ENCODE measurements around the gene ATOH1.

DNA sequence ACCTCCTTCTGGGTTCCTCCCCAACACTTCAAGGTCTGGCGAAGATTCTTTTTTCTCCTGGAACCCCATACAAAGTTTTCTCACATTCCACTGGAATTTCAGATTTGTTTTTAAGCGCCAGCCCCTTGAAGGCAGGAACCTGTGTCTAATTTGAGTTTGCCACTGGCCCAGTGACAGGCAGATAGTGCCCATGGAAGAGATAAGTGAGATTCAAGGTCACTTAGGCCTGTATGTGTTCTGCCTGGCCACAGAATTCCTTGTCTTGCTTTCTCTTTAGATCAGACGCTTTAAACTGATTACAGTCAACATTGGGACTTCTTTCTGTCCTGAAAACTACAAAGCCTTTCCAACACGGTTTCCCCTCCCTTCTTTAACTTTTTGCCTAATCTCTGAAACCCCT lies 11.2 kb downstream of the ATOH1 start:
- TF ChIP-seq, protein P1, sequence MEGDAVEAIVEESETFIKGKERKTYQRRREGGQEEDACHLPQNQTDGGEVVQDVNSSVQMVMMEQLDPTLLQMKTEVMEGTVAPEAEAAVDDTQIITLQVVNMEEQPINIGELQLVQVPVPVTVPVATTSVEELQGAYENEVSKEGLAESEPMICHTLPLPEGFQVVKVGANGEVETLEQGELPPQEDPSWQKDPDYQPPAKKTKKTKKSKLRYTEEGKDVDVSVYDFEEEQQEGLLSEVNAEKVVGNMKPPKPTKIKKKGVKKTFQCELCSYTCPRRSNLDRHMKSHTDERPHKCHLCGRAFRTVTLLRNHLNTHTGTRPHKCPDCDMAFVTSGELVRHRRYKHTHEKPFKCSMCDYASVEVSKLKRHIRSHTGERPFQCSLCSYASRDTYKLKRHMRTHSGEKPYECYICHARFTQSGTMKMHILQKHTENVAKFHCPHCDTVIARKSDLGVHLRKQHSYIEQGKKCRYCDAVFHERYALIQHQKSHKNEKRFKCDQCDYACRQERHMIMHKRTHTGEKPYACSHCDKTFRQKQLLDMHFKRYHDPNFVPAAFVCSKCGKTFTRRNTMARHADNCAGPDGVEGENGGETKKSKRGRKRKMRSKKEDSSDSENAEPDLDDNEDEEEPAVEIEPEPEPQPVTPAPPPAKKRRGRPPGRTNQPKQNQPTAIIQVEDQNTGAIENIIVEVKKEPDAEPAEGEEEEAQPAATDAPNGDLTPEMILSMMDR (IDR thresholded peaks at IDR 0.05), result no peak
- TF ChIP-seq POLR2A (IDR thresholded peaks at IDR 0.05), result no peak
- TF ChIP-seq POLR2AphosphoS5 (IDR thresholded peaks at IDR 0.05), result no peak
